Caco-2 (cell line): Measurements from ENCODE around the gene PLEKHA4. TPM values are rescaled to one million over a fixed set of nuclear protein-coding genes. Genes with fewer than 3 reads are reported as not detected.

Source experiments
- BruUV-seq: library from RNA; stranded (reverse); fragments of 400-500 nt; replicated peaks from 2 replicates; lab custom pipeline; 2021; lab: Mats Ljungman, UMichigan
- CTCF ChIA-PET: fragments of 300-600 bp; sonication (Branson Sonifier 250); formaldehyde crosslinking; loops from one replicate; lab custom pipeline; 2022; ENCODE audit warnings: antibody characterized with exemption; lab: Charles Lee
- POLR2A ChIA-PET: fragments of 300-600 bp; sonication (Branson Sonifier 250); formaldehyde crosslinking; loops from one replicate; lab custom pipeline; 2022; ENCODE audit warnings: antibody characterized with exemption; lab: Charles Lee
- DNase-seq, 2 experiments: peaks; one replicate each; pipeline versions ENCODE4 v3.0.0 to v3.0.0-alpha.2; 2020 to 2022
- H3K27me3 ChIP-seq: replicated peaks from 2 replicates; pipeline ENCODE4 v1.6.0; 2011; ENCODE audit warnings: low read length; ENCODE audit not compliant: control insufficient read depth, insufficient read depth
- H3K36me3 ChIP-seq: 2 replicates; pipeline ENCODE4 v1.5.1; 2011; ENCODE audit warnings: low read length; ENCODE audit not compliant: control insufficient read depth, insufficient read depth
- H3K4me1 ChIP-seq: fragments of 250-450 bp; sonication (Bioruptor Pico); 2 replicates; pipeline ENCODE4 v1.5.1; 2020; ENCODE audit warnings: mild to moderate bottlenecking
- H3K4me3 ChIP-seq: 2 replicates; pipeline ENCODE4 v1.5.1; 2011; ENCODE audit warnings: low read depth, mild to moderate bottlenecking, control low read depth, low read length
- H3K9me3 ChIP-seq: fragments of 250-450 bp; sonication (Bioruptor Pico); 2 replicates; pipeline ENCODE4 v1.5.1; 2020; ENCODE audit warnings: mild to moderate bottlenecking, moderate library complexity
- H3K27ac Mint-ChIP-seq: one replicate; pipeline ENCODE4 v1.8.0; 2022; ENCODE audit warnings: mixed read lengths; ENCODE audit not compliant: unreplicated experiment
- H3K27me3 Mint-ChIP-seq: one replicate; pipeline ENCODE4 v1.8.0; 2022; ENCODE audit warnings: mixed read lengths; ENCODE audit not compliant: insufficient read depth, unreplicated experiment
- H3K36me3 Mint-ChIP-seq: one replicate; pipeline ENCODE4 v1.8.0; 2022; ENCODE audit warnings: mild to moderate bottlenecking, mixed read lengths; ENCODE audit not compliant: insufficient read depth, unreplicated experiment
- H3K4me1 Mint-ChIP-seq: one replicate; pipeline ENCODE4 v1.8.0; 2022; ENCODE audit warnings: low read depth, mixed read lengths; ENCODE audit not compliant: unreplicated experiment
- H3K4me3 Mint-ChIP-seq: one replicate; pipeline ENCODE4 v1.8.0; 2022; ENCODE audit warnings: mild to moderate bottlenecking, moderate library complexity, mixed read lengths; ENCODE audit not compliant: unreplicated experiment
- H3K9me3 Mint-ChIP-seq: one replicate; pipeline ENCODE4 v1.8.0; 2022; ENCODE audit warnings: mixed read lengths; ENCODE audit not compliant: unreplicated experiment
- CTCF ChIP-seq, 2 experiments: fragments of 200-600 bp in 1 of 2; IDR thresholded peaks; 1 replicate in 1 of 2; 2 replicates in 1 of 2; pipeline versions ENCODE4 v1.5.1 to v1.8.0; 2011 to 2022; ENCODE audit warnings: antibody characterized with exemption in 1 of 2, control low read depth in 1 of 2, inconsistent platforms in 1 of 2, low read depth in 1 of 2, low read length in 1 of 2, mild to moderate bottlenecking in 1 of 2, moderate library complexity in 1 of 2; ENCODE audit not compliant: insufficient read depth in 1 of 2, severe bottlenecking in 1 of 2, unreplicated experiment in 1 of 2
- intact Hi-C: fragments of 100-400 bp; cut with micrococcal nuclease; formaldehyde crosslinking; loops from one replicate; pipeline ENCODE4 v1.10.0; 2022; ENCODE audit not compliant: unreplicated experiment
- total RNA-seq: library from RNA; stranded (reverse); gene quantifications from 2 replicates; pipeline ENCODE4 v1.2.3, GENCODE V29; 2022

PLEKHA4 gene
- total RNA-seq, 1 experiment from 2014 or later: 3.9 TPM

DNA sequence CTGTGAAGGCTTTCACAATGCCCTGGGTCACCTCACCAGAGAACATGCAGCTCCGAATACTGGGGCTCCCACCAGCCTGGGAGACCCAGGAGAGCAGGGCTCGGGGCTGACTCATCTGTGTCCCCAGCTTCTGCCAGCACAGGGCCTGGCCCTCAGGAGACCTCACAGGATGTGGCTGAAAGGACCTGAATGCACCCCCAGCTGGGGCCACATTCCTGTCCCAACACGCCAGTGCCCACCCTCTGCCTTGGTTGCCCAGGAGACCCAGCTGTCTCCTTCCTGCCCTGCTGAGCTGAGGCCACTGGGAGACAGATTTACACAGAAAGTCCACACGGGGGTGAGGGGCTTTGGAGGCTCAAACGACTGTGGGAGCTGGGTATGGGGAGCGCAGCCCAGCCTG lies 69.5 kb downstream of the PLEKHA4 start:
- ChIA-PET CTCF (interaction anchor here (1.1 kb wide), 1 partner anchor 45 kb away, joined by 6 read pairs; no protein-coding TSS in a partner anchor), POLR2A (no interaction called here)
- intact Hi-C loops: no loop called here
- H3K4me3 ChIP-seq: no peak overlapping the region
- BruUV-seq: no TSS peak
- no peaks in the 10 kb centered on the region for H3K36me3 ChIP-seq
- peaks cover 8% of the 10 kb centered on the region for H3K4me1 ChIP-seq
- TF ChIP-seq CTCF (IDR thresholded peaks at IDR 0.05; ENCODE audit: insufficient read depth in 1 of 2, low read depth in 1 of 2, low read length in 1 of 2, severe bottlenecking in 1 of 2, unreplicated experiment in 1 of 2): no peak
- H3K27ac Mint-ChIP-seq: no peak overlapping the region
- DNase-seq: no peak
- H3K4me3 Mint-ChIP-seq: no peak overlapping the region
- no peaks in the 10 kb centered on the region for H3K27me3 ChIP-seq
- H3K9me3 Mint-ChIP-seq: no peaks in the 10 kb centered on the region
- no peaks in the 10 kb centered on the region for H3K27me3 Mint-ChIP-seq
- peaks cover 26% of the 10 kb centered on the region for H3K36me3 Mint-ChIP-seq
- peaks cover 13% of the 10 kb centered on the region for H3K4me1 Mint-ChIP-seq
- H3K9me3 ChIP-seq: no peaks in the 10 kb centered on the region

DNA sequence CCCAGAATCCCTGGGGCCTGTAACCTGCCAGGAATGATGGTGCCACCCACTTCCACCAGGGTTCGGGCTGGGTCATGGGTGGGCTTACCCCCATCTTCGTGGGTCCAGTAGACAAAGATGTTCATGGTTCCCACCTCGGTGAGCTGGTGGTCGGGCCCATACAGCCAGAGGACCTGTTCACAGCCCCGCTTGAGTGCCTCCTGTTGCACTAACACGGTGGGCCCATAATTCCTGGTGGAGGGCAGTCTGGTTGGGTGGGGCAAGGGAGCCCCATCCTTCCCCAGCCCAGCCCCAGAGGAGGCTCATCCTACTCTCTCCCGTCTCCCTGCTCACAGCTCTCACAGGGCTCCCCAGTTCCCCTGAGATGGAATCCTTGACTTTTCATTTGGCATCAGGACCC lies 71.3 kb downstream of the PLEKHA4 start:
- no peaks in the 10 kb centered on the region for H3K27me3 Mint-ChIP-seq
- intact Hi-C loops: no loop called here
- ChIA-PET POLR2A (no interaction called here), CTCF (interaction anchor here (3.5 kb wide), 1 partner anchor 12 kb away, joined by 77 read pairs; the partner anchor contains the start of gene BCAT2)
- no peaks in the 10 kb centered on the region for H3K9me3 Mint-ChIP-seq
- no TSS peak for BruUV-seq
- H3K36me3 Mint-ChIP-seq: peaks cover 21% of the 10 kb centered on the region
- no peak for TF ChIP-seq CTCF (IDR thresholded peaks at IDR 0.05; ENCODE audit: insufficient read depth in 1 of 2, low read depth in 1 of 2, low read length in 1 of 2, severe bottlenecking in 1 of 2, unreplicated experiment in 1 of 2)
- Histone ChIP-seq H3K4me3 (no peak overlapping the region), H3K27me3 (no peaks in the 10 kb centered on the region), H3K36me3 (no peaks in the 10 kb centered on the region), H3K4me1 (peaks cover 8% of the 10 kb centered on the region), H3K9me3 (no peaks in the 10 kb centered on the region)
- no peak overlapping the region for H3K27ac Mint-ChIP-seq
- H3K4me1 Mint-ChIP-seq: peaks cover 13% of the 10 kb centered on the region
- no peak overlapping the region for H3K4me3 Mint-ChIP-seq
- DNase-seq: no peak

- ChIA-PET CTCF (interaction anchor here (1.0 to 3.5 kb wide), 7 partner anchors 8 to 197 kb away, joined by 4 to 77 read pairs (median 10); partner anchors contain the start of genes BCAT2, GYS1, HSD17B14 and RUVBL2), POLR2A (interaction anchor here (1.5 to 1.7 kb wide), 2 partner anchors 11 to 167 kb away, joined by 7 to 19 read pairs; no protein-coding TSS in a partner anchor)
- Histone ChIP-seq H3K4me1 (peaks cover 8% of the 10 kb centered on the region), H3K36me3 (no peaks in the 10 kb centered on the region), H3K9me3 (no peaks in the 10 kb centered on the region), H3K27me3 (no peaks in the 10 kb centered on the region), H3K4me3 (no peak overlapping the region)
- Mint-ChIP-seq H3K27ac (peak overlapping the region; percentile 79), H3K4me1 (peaks cover 13% of the 10 kb centered on the region), H3K9me3 (no peaks in the 10 kb centered on the region), H3K36me3 (peaks cover 21% of the 10 kb centered on the region), H3K4me3 (no peak overlapping the region), H3K27me3 (no peaks in the 10 kb centered on the region)
- TF ChIP-seq CTCF (IDR thresholded peaks at IDR 0.05; ENCODE audit: insufficient read depth in 1 of 2, low read depth in 1 of 2, low read length in 1 of 2, severe bottlenecking in 1 of 2, unreplicated experiment in 1 of 2): no peak
- DNase-seq: no peak
- BruUV-seq: no TSS peak
- intact Hi-C loops: no loop called here
These were observed 71.9 kb downstream of the PLEKHA4 start for GRCh38 chr19:48796298-48797083.
